GM13977 (cell line): Measurements from ENCODE around the gene SORL1.

Experiments
- DNase-seq: peaks from one replicate; pipeline ENCODE4 v3.0.0; 2012; ENCODE audit warnings: low spot score
- CTCF ChIP-seq: IDR thresholded peaks from 2 replicates; pipeline ENCODE4 v1.5.1; 2012; ENCODE audit warnings: mild to moderate bottlenecking, control low read depth; ENCODE audit not compliant: insufficient read depth; ENCODE audit errors: extremely low read depth, missing control alignments
- in situ Hi-C: fragments of 300-500 bp; cut with MboI; formaldehyde crosslinking; loops from one replicate; pipeline ENCODE4 v1.12.0; 2022; ENCODE audit warnings: low sequenced_read_pairs, low pct_unique_long_range_greater_than_20kb, mixed read lengths, inconsistent platforms; ENCODE audit not compliant: unreplicated experiment

SORL1 gene

GRCh38 chr11:121419836-121420235 is 32.3 kb upstream of the SORL1 start:
- in situ Hi-C loops = no loop called here
- TF ChIP-seq CTCF = no peak
- DNase-seq = no peak

- no peak for DNase-seq
- TF ChIP-seq CTCF = no peak
- in situ Hi-C loops = no loop called here
These were observed 31.7 kb upstream of the SORL1 start for GRCh38 chr11:121420398-121420797.

- in situ Hi-C loops = no loop called here
- TF ChIP-seq CTCF = no peak
- no peak for DNase-seq
These were observed 30.8 kb upstream of the SORL1 start for GRCh38 chr11:121421149-121421901.

- no peak for DNase-seq
- in situ Hi-C loops = no loop called here
These were observed 29.4 kb upstream of the SORL1 start for GRCh38 chr11:121422675-121423074.

GRCh38 chr11:121425828-121426227 is 26.3 kb upstream of the SORL1 start:
- in situ Hi-C loops = no loop called here
- no peak for DNase-seq
- no peak for TF ChIP-seq CTCF

More at GRCh38 chr11:121422675-121423074, 29.4 kb upstream of the SORL1 start:
- TF ChIP-seq CTCF = no peak

GRCh38 chr11:121426476-121427399 is 25.4 kb upstream of the SORL1 start:
- TF ChIP-seq CTCF = peak; percentile 43
- in situ Hi-C loops = no loop called here
- DNase-seq = no peak
